Effector CD4-positive, alpha-beta T cell (primary cell): ENCODE measurements around the gene KANTR.

Experiments used
- DNase-seq: peaks from one replicate; pipeline ENCODE4 v3.0.0-alpha.2; 2020
- total RNA-seq: gene quantifications from one replicate; lab custom pipeline; 2026; lab: John Stamatoyannopoulos, UW

KANTR gene
- total RNA-seq: 14.6 reads per million, percentile 40 among the genes with 10 or more reads in this experiment

- DNase-seq: peak; percentile 74
Measured at GRCh38 chrX:53093748-53094581, at the start of gene KANTR. Gene KANTR, plus strand, starts transcription at chrX:53094142. Its CDS starts 30,131 bp downstream, at chrX:53124273.

DNA sequence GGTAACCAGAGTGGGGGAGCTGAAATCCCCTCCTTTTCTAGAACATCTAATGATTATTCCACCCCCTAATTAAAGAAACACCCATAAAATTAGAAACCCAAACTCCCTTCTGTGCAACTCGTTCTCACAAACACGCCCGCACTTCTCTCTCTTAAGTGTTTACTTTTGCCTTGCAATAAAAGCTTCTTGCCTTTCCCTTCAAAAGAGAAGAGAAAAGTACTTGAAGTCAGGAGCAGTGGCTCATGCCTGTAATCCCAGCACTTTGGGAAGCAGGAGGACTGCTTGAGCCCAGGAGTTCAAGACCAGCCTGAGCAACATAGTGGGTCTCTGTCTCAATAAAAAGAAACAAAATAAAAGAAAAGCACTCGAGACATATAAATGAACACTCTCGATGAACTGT is 48.9 kb upstream of the KANTR start:
- no peak for DNase-seq

DNA sequence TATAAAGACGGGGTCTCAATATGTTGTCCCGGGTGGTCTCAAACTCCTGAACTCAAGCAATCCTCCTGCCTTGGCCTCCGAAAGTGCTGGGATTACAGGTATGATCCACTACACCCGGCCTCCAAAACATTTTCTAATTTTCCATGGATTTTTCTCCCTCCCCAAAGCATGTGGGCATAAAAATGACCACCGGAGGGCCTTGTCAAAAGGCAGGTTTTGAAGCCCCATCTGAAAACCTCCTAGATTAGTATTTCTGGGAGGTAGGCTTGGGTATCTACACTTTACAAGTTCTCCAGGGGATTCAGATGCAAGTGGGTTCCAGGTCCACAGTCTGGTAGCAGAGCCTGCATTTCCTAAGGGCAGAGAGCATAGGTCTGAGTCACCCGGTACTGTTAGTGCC is 46.7 kb upstream of the KANTR start:
- DNase-seq: no peak

DNA sequence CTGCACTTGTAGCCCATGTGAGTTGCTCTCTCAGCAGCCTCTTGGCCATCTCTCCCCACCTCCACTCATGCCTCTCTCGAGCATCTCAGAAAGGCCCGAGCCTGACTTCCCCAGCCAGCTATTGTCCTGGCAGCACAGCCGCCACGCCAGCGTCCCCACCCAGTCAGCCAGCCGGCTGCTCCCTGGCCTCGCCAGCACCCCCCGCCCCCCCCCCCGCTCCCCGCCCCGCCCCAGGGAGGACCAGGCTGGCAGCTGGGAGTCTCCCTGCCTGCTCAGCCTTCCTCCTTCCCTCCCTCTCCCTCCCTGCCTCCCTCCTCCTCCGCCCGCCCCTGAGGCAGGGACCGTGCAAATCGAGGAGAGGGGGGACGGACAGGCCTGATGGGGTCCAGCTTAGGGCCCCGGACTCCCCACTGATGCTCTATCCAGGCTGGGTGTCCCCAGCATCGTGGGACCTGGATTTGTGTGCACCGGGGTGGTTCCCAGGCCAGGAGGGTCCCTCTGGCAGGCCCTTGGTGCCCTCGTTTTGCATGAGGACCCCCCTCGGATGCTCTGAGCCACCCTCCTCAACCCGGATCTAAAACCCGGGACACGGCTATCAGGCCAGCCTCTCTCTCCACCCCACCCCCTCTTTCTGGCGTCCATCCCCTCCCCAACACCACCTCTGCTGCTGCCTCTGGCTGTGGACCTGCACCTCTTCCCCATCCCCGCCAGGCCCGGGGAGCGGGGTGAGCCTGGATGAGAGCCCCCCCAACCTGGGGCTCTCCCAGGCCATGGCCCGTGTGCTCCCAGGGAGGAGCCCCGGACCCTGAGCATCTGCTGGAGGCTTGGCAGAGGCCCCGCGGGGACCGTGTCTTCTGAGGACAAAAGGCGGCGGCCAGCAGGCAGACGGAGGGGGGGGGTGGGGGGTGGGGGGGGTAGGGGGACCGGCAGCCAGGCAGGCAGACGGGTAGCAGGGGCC is 45.5 kb upstream of the KANTR start, which contains the start of gene GPR173:
Gene GPR173 (plus strand): TSS at position 621 of the 958 bp plus-strand sequence. CDS start 27,833 bp downstream, outside the sequence.
- no peak for DNase-seq

- DNase-seq: no peak
Measured at GRCh38 chrX:53049127-53049517, 44.8 kb upstream of the KANTR start.

DNA sequence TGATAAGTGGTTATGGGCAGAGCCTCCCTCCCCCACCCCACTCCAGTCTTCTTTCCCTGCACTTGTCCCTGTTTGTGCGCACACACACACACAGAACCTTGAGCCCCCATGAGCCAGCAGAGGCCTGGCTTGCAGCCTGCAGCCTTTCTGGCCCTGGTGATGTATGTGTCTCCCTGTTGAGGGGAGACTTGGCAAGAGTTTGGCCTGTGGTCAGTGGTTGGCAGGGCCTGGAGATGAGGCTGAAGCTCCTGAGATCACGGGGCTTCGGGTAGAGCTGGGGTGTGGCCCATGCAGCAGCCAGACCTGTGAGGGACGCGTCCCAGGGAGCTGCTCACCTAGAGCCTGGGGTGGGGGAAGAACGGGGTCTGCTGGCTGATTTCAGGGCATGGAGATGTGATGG is 43.1 kb upstream of the KANTR start:
- no peak for DNase-seq

GRCh38 chrX:53055244-53055849 is 38.6 kb upstream of the KANTR start:
- DNase-seq: no peak

DNA sequence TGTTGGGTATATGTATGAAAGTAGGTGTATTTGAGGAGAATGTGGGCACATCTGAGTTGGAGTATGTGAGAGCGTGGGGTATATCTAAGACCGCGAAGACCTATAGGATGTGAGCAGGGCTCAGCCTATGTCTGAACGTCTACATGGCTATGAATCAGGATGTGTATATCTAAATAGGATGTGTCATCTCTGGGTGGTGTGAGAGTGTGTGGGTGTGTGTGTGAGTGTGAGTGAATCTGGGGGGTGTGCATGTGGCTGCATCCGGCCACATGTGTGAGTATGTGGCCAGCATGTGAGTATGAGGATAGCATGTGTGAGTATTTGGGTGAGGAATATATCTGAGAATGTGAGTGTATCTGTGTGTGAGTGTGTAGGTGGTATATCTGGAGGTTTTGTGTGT is 37.6 kb upstream of the KANTR start:
- DNase-seq: no peak

- no peak for DNase-seq
Measured at GRCh38 chrX:53065104-53065503, 28.8 kb upstream of the KANTR start.

- DNase-seq: no peak
Measured at GRCh38 chrX:53071064-53071463, 22.9 kb upstream of the KANTR start.

GRCh38 chrX:53071604-53072417 is 22.1 kb upstream of the KANTR start:
- DNase-seq: peak; percentile 66

GRCh38 chrX:53072418-53073114 is 21.4 kb upstream of the KANTR start:
- no peak for DNase-seq

- DNase-seq: no peak
Measured at GRCh38 chrX:53073115-53073586, 20.8 kb upstream of the KANTR start.

GRCh38 chrX:53075011-53075410 is 18.9 kb upstream of the KANTR start:
- no peak for DNase-seq

- DNase-seq: no peak
Measured at GRCh38 chrX:53076671-53077070, 17.3 kb upstream of the KANTR start.

DNA sequence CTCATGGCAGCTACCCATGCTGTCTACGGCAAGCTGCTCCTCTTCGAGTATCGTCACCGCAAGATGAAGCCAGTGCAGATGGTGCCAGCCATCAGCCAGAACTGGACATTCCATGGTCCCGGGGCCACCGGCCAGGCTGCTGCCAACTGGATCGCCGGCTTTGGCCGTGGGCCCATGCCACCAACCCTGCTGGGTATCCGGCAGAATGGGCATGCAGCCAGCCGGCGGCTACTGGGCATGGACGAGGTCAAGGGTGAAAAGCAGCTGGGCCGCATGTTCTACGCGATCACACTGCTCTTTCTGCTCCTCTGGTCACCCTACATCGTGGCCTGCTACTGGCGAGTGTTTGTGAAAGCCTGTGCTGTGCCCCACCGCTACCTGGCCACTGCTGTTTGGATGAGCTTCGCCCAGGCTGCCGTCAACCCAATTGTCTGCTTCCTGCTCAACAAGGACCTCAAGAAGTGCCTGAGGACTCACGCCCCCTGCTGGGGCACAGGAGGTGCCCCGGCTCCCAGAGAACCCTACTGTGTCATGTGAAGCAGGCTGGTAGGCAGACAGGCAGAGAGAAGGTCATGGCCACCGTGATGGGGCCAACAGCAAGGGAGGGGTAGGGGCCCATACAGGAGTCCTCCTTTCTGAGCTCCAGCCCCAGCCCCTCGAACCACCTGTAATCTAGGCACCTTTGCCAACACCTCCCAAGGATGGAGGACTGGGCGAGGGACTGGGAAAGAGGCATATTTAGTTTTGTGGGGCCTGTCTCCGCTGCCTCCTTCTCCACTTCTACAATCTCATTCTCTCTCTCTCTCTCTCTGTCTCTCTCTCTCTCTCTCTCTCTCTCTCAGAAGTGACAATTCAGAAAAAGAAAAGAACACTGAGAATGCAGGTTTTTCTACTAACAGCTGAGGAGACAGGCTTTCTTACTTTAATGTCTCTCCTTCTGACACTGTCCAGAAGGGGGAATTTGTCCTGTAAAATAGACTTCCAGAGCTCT is 16.4 kb upstream of the KANTR start:
- no peak for DNase-seq

- no peak for DNase-seq
Measured at GRCh38 chrX:53078943-53079342, 15.0 kb upstream of the KANTR start.

- no peak for DNase-seq
Measured at GRCh38 chrX:53080628-53081580, 13.0 kb upstream of the KANTR start.
